NCI-H2196 treated with DMSO at 0.1 percent for 48 hours (cell line): ENCODE data around the gene SCN3A.
A peak's percentile ranks its signal among the peaks of the same experiment; 100 is the strongest.

Experiments used
- DNase-seq: peaks from one replicate; lab custom pipeline; 2025; ENCODE audit not compliant: unreplicated experiment; lab: John Stamatoyannopoulos, UW

SCN3A gene

GRCh38 chr2:165203689-165204559, at the start of gene SCN3A:
TSS of gene SCN3A (minus strand) at chr2:165204050. CDS start at chr2:165176394, 27,656 bp downstream.
- peak; percentile 45 for DNase-seq

GRCh38 chr2:165253178-165253577, 49.3 kb upstream of the SCN3A start:
- no peak for DNase-seq

GRCh38 chr2:165251366-165251765, 47.5 kb upstream of the SCN3A start:
- no peak for DNase-seq

- DNase-seq = no peak
Measured at GRCh38 chr2:165248238-165248637, 44.4 kb upstream of the SCN3A start.

- DNase-seq = no peak
Measured at GRCh38 chr2:165245081-165245793, 41.4 kb upstream of the SCN3A start.

GRCh38 chr2:165240916-165241315, 37.1 kb upstream of the SCN3A start:
- DNase-seq = no peak

GRCh38 chr2:165239856-165240515, 36.1 kb upstream of the SCN3A start:
- DNase-seq = no peak

- DNase-seq = peak; percentile 77
Measured at GRCh38 chr2:165239230-165239629, 35.4 kb upstream of the SCN3A start, which contains the start of gene SCN2A. TSS of gene SCN2A (plus strand) at chr2:165239414. CDS start at chr2:165295824, 56,410 bp downstream.

GRCh38 chr2:165238295-165238694, 34.4 kb upstream of the SCN3A start:
- DNase-seq = no peak

GRCh38 chr2:165237056-165237455, 33.2 kb upstream of the SCN3A start:
- no peak for DNase-seq

- DNase-seq = no peak
Measured at GRCh38 chr2:165227571-165227970, 23.7 kb upstream of the SCN3A start.

GRCh38 chr2:165224941-165225340, 21.1 kb upstream of the SCN3A start:
- no peak for DNase-seq

- no peak for DNase-seq
Measured at GRCh38 chr2:165219481-165219880, 15.6 kb upstream of the SCN3A start.

GRCh38 chr2:165214093-165214492, 10.2 kb upstream of the SCN3A start:
- no peak for DNase-seq

GRCh38 chr2:165208094-165208493, 4.2 kb upstream of the SCN3A start:
- no peak for DNase-seq

GRCh38 chr2:165205865-165206264, 2.0 kb upstream of the SCN3A start:
- no peak for DNase-seq

GRCh38 chr2:165202239-165202638, 1.6 kb downstream of the SCN3A start:
- DNase-seq = no peak

- no peak for DNase-seq
Measured at GRCh38 chr2:165198181-165198580, 5.7 kb downstream of the SCN3A start.

GRCh38 chr2:165197346-165197745, 6.5 kb downstream of the SCN3A start:
- no peak for DNase-seq

- no peak for DNase-seq
Measured at GRCh38 chr2:165196411-165196810, 7.4 kb downstream of the SCN3A start.

GRCh38 chr2:165193178-165193777, 10.6 kb downstream of the SCN3A start:
- peak; percentile 70 for DNase-seq
